HFFc6 (cell line): ENCODE results near the gene HIVEP1. TPM values are rescaled to one million over a fixed set of nuclear protein-coding genes. Genes with fewer than 3 reads are reported as not detected.
A peak's percentile ranks its signal among the peaks of the same experiment; 100 is the strongest.

Source experiments
- DNase-seq: peaks from one replicate; pipeline ENCODE4 v3.0.0-alpha.2; 2018
- H3K27ac Mint-ChIP-seq: 2 replicates; pipeline ENCODE4 v1.8.0; 2020; ENCODE audit warnings: mild to moderate bottlenecking, mixed read lengths
- H3K27me3 Mint-ChIP-seq: 2 replicates; pipeline ENCODE4 v1.8.0; 2021; ENCODE audit warnings: mild to moderate bottlenecking, moderate library complexity, mixed read lengths; ENCODE audit not compliant: insufficient read depth
- H3K36me3 Mint-ChIP-seq: 2 replicates; pipeline ENCODE4 v1.8.0; 2021; ENCODE audit warnings: low read depth, mixed read lengths
- H3K4me1 Mint-ChIP-seq: 2 replicates; pipeline ENCODE4 v1.8.0; 2020; ENCODE audit warnings: low read depth, mixed read lengths
- H3K4me3 Mint-ChIP-seq: 2 replicates; pipeline ENCODE4 v1.8.0; 2020; ENCODE audit warnings: mild to moderate bottlenecking, moderate library complexity, mixed read lengths
- H3K9me3 Mint-ChIP-seq: 2 replicates; pipeline ENCODE4 v1.8.0; 2020; ENCODE audit warnings: mild to moderate bottlenecking, mixed read lengths
- total RNA-seq, 6 experiments: library from RNA; stranded (reverse); fragmentation: NEBNext Ultra II Directional; extraction: Animal tissue kit (Norgen Biotek cat#: 25700); gene quantifications; 2 replicates in 1 of 6; 3 replicates in 5 of 6; pipeline ENCODE4 v1.2.3, GENCODE V29; 2021
- TF ChIP-seq, protein P1 (sequence below): fragments of 200-600 bp; sonication (generic); IDR thresholded peaks from 2 replicates; pipeline ENCODE4 v1.5.0; 2021; ENCODE audit warnings: antibody characterized with exemption, mild to moderate bottlenecking

Gene HIVEP1
- total RNA-seq, 6 experiments from 2014 or later: 10.3 to 19.9 (median 11.8) TPM

DNA sequence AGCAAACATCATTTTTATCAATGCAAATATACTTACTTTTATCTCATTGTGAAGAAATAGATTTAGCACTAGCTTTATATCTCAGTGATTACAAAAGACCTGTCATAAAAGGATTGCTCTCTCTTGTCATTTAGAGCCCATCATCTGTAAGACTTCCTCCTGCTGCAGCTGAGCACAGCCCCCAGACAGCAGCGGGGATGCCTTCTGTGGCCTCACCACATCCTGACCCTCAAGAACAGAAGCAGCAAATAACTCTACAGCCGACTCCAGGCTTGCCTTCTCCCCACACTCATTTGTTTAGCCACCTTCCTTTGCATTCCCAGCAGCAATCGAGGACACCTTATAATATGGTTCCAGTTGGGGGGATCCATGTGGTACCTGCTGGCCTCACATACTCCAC is 151.0 kb downstream of the HIVEP1 start:
- Mint-ChIP-seq H3K4me1 (peaks cover 38% of the 10 kb centered on the region), H3K9me3 (no peaks in the 10 kb centered on the region), H3K27ac (no peak overlapping the region)

GRCh38 chr6:12163744-12164507 is 151.8 kb downstream of the HIVEP1 start:
- TF ChIP-seq, protein P1, sequence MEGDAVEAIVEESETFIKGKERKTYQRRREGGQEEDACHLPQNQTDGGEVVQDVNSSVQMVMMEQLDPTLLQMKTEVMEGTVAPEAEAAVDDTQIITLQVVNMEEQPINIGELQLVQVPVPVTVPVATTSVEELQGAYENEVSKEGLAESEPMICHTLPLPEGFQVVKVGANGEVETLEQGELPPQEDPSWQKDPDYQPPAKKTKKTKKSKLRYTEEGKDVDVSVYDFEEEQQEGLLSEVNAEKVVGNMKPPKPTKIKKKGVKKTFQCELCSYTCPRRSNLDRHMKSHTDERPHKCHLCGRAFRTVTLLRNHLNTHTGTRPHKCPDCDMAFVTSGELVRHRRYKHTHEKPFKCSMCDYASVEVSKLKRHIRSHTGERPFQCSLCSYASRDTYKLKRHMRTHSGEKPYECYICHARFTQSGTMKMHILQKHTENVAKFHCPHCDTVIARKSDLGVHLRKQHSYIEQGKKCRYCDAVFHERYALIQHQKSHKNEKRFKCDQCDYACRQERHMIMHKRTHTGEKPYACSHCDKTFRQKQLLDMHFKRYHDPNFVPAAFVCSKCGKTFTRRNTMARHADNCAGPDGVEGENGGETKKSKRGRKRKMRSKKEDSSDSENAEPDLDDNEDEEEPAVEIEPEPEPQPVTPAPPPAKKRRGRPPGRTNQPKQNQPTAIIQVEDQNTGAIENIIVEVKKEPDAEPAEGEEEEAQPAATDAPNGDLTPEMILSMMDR: no peak
- Mint-ChIP-seq H3K27ac (peak overlapping the region; percentile 43; the same call in 1 of the 2 replicates), H3K27me3 (no peaks in the 10 kb centered on the region; the same call in 1 of the 2 replicates), H3K4me1 (peaks cover 38% of the 10 kb centered on the region), H3K9me3 (no peaks in the 10 kb centered on the region), H3K4me3 (no peak overlapping the region), H3K36me3 (peaks cover 19% of the 10 kb centered on the region)
- no peak for DNase-seq

More for the DNA sequence above, 151.0 kb downstream of the HIVEP1 start:
- TF ChIP-seq, protein P1: no peak
- H3K4me3 Mint-ChIP-seq: no peak overlapping the region
- peaks cover 23% of the 10 kb centered on the region for H3K36me3 Mint-ChIP-seq
- DNase-seq: no peak
- peaks cover 2% of the 10 kb centered on the region; the same call in 1 of the 2 replicates for H3K27me3 Mint-ChIP-seq

GRCh38 chr6:12164508-12164770 is 152.3 kb downstream of the HIVEP1 start:
- no peaks in the 10 kb centered on the region; the same call in 1 of the 2 replicates for H3K27me3 Mint-ChIP-seq
- TF ChIP-seq, protein P1: no peak
- peaks cover 19% of the 10 kb centered on the region for H3K36me3 Mint-ChIP-seq
- H3K9me3 Mint-ChIP-seq: no peaks in the 10 kb centered on the region
- peak; percentile 24 for DNase-seq
- peaks cover 38% of the 10 kb centered on the region for H3K4me1 Mint-ChIP-seq
- peak overlapping the region; percentile 43; the same call in 1 of the 2 replicates for H3K27ac Mint-ChIP-seq
- H3K4me3 Mint-ChIP-seq: no peak overlapping the region

- no peak for DNase-seq
- TF ChIP-seq, protein P1: no peak
- Mint-ChIP-seq H3K27me3 (no peaks in the 10 kb centered on the region; the same call in 1 of the 2 replicates), H3K4me3 (no peak overlapping the region), H3K4me1 (peaks cover 32% of the 10 kb centered on the region), H3K36me3 (peaks cover 19% of the 10 kb centered on the region), H3K9me3 (no peaks in the 10 kb centered on the region), H3K27ac (no peak overlapping the region)
Observed at GRCh38 chr6:12165297-12165696, 153.2 kb downstream of the HIVEP1 start.

DNA sequence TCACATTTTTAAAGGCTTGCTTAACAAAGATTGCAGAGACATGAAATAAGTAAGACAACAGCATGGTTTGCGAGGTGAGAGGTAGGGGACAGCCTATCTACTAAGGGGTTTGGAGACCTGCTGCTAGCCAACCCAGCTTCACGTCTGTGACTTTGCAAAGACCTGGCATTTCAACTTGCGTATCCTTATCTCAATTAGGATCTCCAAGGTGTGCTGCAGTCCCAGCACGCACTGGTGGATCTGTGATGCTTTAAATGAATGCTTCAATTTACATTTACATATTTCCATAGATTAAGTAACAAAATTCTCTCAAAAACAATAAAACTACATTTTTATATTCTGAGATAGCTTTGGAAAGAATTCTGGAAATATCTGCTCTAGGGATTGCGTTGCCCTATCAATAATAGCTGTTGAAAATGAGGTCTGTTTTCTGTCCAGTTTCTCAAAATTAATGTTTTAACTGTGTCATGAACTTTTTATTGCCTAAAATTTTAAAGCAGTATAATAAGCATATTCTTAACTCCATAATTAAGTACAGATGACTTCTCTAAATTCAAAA is 153.7 kb downstream of the HIVEP1 start:
- no peak for DNase-seq
- Mint-ChIP-seq H3K27me3 (no peaks in the 10 kb centered on the region; the same call in 1 of the 2 replicates), H3K36me3 (peaks cover 19% of the 10 kb centered on the region), H3K27ac (no peak overlapping the region), H3K4me3 (no peak overlapping the region), H3K9me3 (no peaks in the 10 kb centered on the region), H3K4me1 (peaks cover 27% of the 10 kb centered on the region)
- TF ChIP-seq, protein P1: no peak
